GM21360 (cell line): ENCODE data around the gene ARG2.

Source experiments
- ATAC-seq: cut with Tn5 transposase; IDR thresholded peaks from one replicate; pipeline ENCODE4 v1.9.1; 2021; ENCODE audit warnings: mild to moderate bottlenecking, moderate library complexity; ENCODE audit not compliant: unreplicated experiment

The ARG2 gene

DNA sequence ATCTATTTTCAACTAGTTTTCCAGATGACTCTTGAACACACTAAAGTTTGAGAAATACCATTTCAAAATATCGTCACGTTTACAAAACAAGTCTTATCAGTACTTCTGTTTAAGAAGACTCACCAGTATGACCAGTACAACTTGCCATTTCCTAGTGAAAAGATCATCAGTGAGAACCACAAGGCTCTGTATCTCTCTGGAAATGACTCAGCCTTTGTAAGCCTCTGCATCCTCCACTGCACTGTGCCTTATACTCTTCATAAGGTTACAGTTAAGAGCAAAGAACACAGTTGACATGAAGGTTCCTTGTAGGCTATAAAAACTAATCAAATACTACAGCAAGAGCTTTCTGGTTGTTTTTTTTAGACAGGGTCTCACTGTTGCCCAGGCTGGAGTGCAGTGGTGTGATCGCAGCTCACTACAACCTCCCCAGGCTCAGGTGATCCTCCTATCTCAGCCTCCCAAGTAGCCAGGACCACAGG lies 60.4 kb downstream of the ARG2 start:
- peak; percentile 97 for ATAC-seq

DNA sequence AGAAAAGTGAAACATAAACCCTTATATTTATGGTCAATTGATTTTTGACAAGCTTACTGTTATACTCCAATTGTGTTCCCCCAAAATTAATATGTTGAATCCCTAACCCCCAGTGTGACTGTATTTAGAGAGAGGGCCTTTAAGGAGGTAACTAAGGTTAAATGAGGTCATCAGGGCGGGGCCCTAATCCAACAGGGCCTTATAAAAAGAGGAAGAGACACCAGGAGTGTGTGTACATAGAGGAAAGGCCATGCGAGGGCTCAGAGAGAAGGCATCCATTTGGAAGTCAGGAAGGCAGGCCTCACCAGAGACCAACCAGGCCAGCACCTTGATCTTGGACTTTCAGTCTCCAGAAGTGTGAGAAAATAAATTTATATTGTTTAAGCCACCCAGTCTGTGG lies 61.2 kb downstream of the ARG2 start:
- ATAC-seq = no peak

- ATAC-seq = no peak
Observed at GRCh38 chr14:67683842-67684241, 64.1 kb downstream of the ARG2 start.

GRCh38 chr14:67690011-67690410 lies 70.3 kb downstream of the ARG2 start:
- ATAC-seq = no peak

- peak; percentile 90 for ATAC-seq
Observed at GRCh38 chr14:67694791-67695393, 75.2 kb downstream of the ARG2 start.

DNA sequence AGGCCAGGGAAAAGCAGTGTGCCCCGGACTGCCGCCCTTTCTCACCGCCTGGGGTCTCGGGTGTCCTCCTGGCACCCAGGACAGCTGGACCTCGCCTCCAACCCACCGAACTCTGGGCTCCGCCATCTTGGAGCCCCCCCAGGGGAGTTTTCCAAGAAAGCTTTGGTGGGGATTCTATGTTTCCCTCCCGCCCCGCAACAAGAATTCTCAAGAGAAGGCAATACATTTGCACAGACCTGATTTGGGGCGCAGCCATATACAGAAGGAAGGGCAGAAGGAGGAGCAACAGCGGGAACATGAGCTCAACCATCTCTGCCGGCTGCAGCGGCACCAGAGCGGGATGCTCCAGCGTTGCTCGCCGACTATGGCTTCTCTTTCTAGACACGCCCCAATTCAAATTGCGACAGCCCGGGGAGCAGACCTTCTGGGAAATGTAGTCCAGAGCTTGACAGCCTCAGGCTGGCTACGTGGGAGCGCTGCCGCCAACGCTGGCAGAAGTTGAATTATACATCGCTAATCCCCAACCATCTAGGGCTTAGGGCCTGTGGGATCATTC lies 75.8 kb downstream of the ARG2 start, which contains the start of gene RDH11:
Gene RDH11, minus strand, starts transcription at position 371 of the 556 bp plus-strand sequence. Its CDS starts 61 bp downstream, at position 310.
- peak; percentile 67 for ATAC-seq

GRCh38 chr14:67697006-67697405 lies 77.3 kb downstream of the ARG2 start:
- ATAC-seq = no peak

DNA sequence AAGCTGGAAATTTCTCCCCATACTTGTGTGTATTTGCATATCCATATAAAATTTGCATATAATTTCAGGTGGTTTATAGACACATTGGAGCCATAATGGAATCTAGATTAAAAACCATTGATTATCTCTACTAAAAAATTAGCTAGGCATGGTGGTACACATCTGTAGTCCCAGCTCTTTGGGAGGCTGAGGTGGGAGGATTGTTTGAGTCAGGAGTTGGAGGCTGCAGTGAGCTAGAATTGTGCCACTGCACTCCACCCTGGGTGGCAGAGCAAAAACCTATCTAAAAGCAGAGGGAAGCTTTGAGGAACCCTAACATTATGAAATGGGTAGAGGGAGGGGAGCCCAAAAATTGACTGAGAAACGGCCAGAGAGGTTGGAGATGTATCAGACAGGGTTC lies 78.5 kb downstream of the ARG2 start:
- no peak for ATAC-seq
